Erythroblast (primary cell): ENCODE measurements around the gene KCP.

ENCODE experiments used
- GATA1 ChIP-seq: IDR thresholded peaks from 2 replicates; pipeline ENCODE4 v1.6.1; 2011; ENCODE audit warnings: low read depth, mild to moderate bottlenecking, control low read depth, low read length, moderate library complexity
- POLR2A ChIP-seq: IDR thresholded peaks from 2 replicates; pipeline ENCODE4 v1.6.1; 2011; ENCODE audit warnings: mild to moderate bottlenecking, low read length

GRCh38 chr7:128899392-128899791 lies 11.1 kb downstream of the KCP start:
- TF ChIP-seq POLR2A = no peak
- no peak for TF ChIP-seq GATA1
